GM21360 (cell line): ENCODE results near the gene PAFAH1B1.
"Not testable (repeated sequence)": the region's sequence is repeated elsewhere in the genome, so short reads cannot be mapped to it uniquely, and the experiment has no call there.

Experiments used
- ATAC-seq: cut with Tn5 transposase; IDR thresholded peaks from one replicate; pipeline ENCODE4 v1.9.1; 2021; ENCODE audit warnings: mild to moderate bottlenecking, moderate library complexity; ENCODE audit not compliant: unreplicated experiment

Gene PAFAH1B1

GRCh38 chr17:2592971-2593820, at the start of gene PAFAH1B1:
PAFAH1B1 (plus strand) TSS chr17:2593654; CDS start chr17:2638289, 44,635 bp downstream.
- peak; percentile 77 for ATAC-seq

- ATAC-seq: no peak
Measured at GRCh38 chr17:2545393-2545792, 48.1 kb upstream of the PAFAH1B1 start.

GRCh38 chr17:2547176-2547575, 46.3 kb upstream of the PAFAH1B1 start:
- no peak for ATAC-seq

GRCh38 chr17:2548026-2548425, 45.4 kb upstream of the PAFAH1B1 start:
- not testable (repeated sequence) for ATAC-seq

GRCh38 chr17:2549392-2550211, 43.9 kb upstream of the PAFAH1B1 start:
- ATAC-seq: no peak

- no peak for ATAC-seq
Measured at GRCh38 chr17:2551493-2551892, 42.0 kb upstream of the PAFAH1B1 start.

- no peak for ATAC-seq
Measured at GRCh38 chr17:2551928-2552327, 41.5 kb upstream of the PAFAH1B1 start.

- ATAC-seq: no peak
Measured at GRCh38 chr17:2560658-2561057, 32.8 kb upstream of the PAFAH1B1 start.

GRCh38 chr17:2562162-2562858, 31.1 kb upstream of the PAFAH1B1 start:
- ATAC-seq: no peak

- no peak for ATAC-seq
Measured at GRCh38 chr17:2563061-2563460, 30.4 kb upstream of the PAFAH1B1 start.

GRCh38 chr17:2563543-2563942, 29.9 kb upstream of the PAFAH1B1 start:
- no peak for ATAC-seq

- no peak for ATAC-seq
Measured at GRCh38 chr17:2564877-2565276, 28.6 kb upstream of the PAFAH1B1 start.

- no peak for ATAC-seq
Measured at GRCh38 chr17:2566056-2566455, 27.4 kb upstream of the PAFAH1B1 start.

GRCh38 chr17:2571523-2572303, 21.7 kb upstream of the PAFAH1B1 start:
- no peak for ATAC-seq

- not testable (repeated sequence) for ATAC-seq
Measured at GRCh38 chr17:2572304-2572609, 21.2 kb upstream of the PAFAH1B1 start.

GRCh38 chr17:2580151-2580550, 13.3 kb upstream of the PAFAH1B1 start:
- ATAC-seq: no peak

- no peak for ATAC-seq
Measured at GRCh38 chr17:2580661-2581060, 12.8 kb upstream of the PAFAH1B1 start.

GRCh38 chr17:2582493-2582892, 11.0 kb upstream of the PAFAH1B1 start:
- ATAC-seq: no peak

GRCh38 chr17:2591040-2591640, 2.3 kb upstream of the PAFAH1B1 start:
- no peak for ATAC-seq
